Stomach (tissue), 9 donors: Measurements from ENCODE around the gene SCLT1. TPM values are rescaled to one million over a fixed set of nuclear protein-coding genes. Genes with fewer than 3 reads are reported as not detected.

Experiments
- DNase-seq, 2 donors: peaks; one replicate each; pipeline versions ENCODE4 v3.0.0 to v3.0.0-alpha.2; 2013 to 2019
- H3K27ac ChIP-seq, 5 donors: fragments of 200-600 bp in 4 of 5; sonication (generic) in 4 of 5; one replicate each; pipeline ENCODE4 v1.5.1; 2013 to 2019; ENCODE audit warnings: mild to moderate bottlenecking in 1 of 5, moderate library complexity in 1 of 5
- H3K27me3 ChIP-seq, 3 donors: fragments of 200-600 bp; sonication (generic); one replicate each; pipeline ENCODE4 v1.5.1; 2017 to 2019; ENCODE audit warnings: mixed run types in 1 of 3
- H3K36me3 ChIP-seq, 4 donors: fragments of 200-600 bp; sonication (generic); 1 replicate in 3 of 4; 2 replicates in 1 of 4; pipeline ENCODE4 v1.5.1; 2016 to 2019
- H3K4me1 ChIP-seq, 4 donors: fragments of 200-600 bp; sonication (generic); one replicate each; pipeline ENCODE4 v1.5.1; 2016 to 2019
- H3K4me3 ChIP-seq, 4 donors: fragments of 200-600 bp; sonication (generic) in 3 of 4; one replicate each; pipeline ENCODE4 v1.5.1; 2016 to 2019; ENCODE audit warnings: mild to moderate bottlenecking in 1 of 4
- H3K9me3 ChIP-seq, 4 donors: fragments of 200-600 bp; sonication (generic); one replicate each; pipeline ENCODE4 v1.5.1; 2016 to 2019
- CTCF ChIP-seq, 7 experiments: fragments of 450-650 bp in 4 of 7; fragments of 200-600 bp in 3 of 7; sonication (generic) in 3 of 7; IDR thresholded peaks; one replicate each; pipeline ENCODE4 v1.5.1; 2016 to 2019; ENCODE audit warnings: antibody characterized with exemption in 7 of 7, control low read depth in 2 of 7, mild to moderate bottlenecking in 1 of 7
- EP300 ChIP-seq: sonication (generic); formaldehyde crosslinking; IDR thresholded peaks from one replicate; pipeline ENCODE4 v1.6.1; 2017; ENCODE audit warnings: antibody characterized with exemption
- POLR2A ChIP-seq, 4 donors: fragments of 450-650 bp; IDR thresholded peaks; one replicate each; pipeline ENCODE4 v1.6.1; 2016; ENCODE audit warnings: antibody characterized with exemption in 4 of 4, control low read depth in 2 of 4, mild to moderate bottlenecking in 1 of 4, moderate library complexity in 1 of 4
- POLR2AphosphoS5 ChIP-seq, 3 donors: sonication (generic); formaldehyde crosslinking; IDR thresholded peaks; one replicate each; pipeline ENCODE4 v1.6.1; 2016; ENCODE audit warnings: antibody characterized with exemption in 3 of 3
- WGBS, 5 donors: extraction: QIAGEN DNeasy Blood & Tissue Kit in 3 of 5; methylation state at CpG; one replicate each; pipeline versions ENCODE4 v1.1.5 to v1.1.7; 2013 to 2018; 5-methylcytosine and 5-hydroxymethylcytosine counted together
- intact Hi-C: fragments of 100-400 bp; cut with DNase I; formaldehyde crosslinking; loops from one replicate; pipeline ENCODE4 v1.15.1; 2023; ENCODE audit warnings: low total_unique reads
- polyA plus RNA-seq, 3 donors: library from polyadenylated mRNA; stranded (reverse); fragments of 200-250 nt; gene quantifications; one replicate each; pipeline ENCODE4 v1.2.3, GENCODE V29; 2013
- total RNA-seq, 5 donors: library from RNA; depleted of rRNA; stranded (reverse); fragments of >200 nt; gene quantifications; one replicate each; pipeline versions ENCODE4 v1.1.0 to v1.2.3, GENCODE V29; 2014 to 2016
- donor health status: healthy with polysubstance abuse.
- donor health status: Bipolar disorder and iron deficiency.
- donor health status: healthy.

SCLT1 gene
- total and polyA plus RNA-seq, 8 donors: 2.3 to 49.0 (median 12.9) TPM

DNA sequence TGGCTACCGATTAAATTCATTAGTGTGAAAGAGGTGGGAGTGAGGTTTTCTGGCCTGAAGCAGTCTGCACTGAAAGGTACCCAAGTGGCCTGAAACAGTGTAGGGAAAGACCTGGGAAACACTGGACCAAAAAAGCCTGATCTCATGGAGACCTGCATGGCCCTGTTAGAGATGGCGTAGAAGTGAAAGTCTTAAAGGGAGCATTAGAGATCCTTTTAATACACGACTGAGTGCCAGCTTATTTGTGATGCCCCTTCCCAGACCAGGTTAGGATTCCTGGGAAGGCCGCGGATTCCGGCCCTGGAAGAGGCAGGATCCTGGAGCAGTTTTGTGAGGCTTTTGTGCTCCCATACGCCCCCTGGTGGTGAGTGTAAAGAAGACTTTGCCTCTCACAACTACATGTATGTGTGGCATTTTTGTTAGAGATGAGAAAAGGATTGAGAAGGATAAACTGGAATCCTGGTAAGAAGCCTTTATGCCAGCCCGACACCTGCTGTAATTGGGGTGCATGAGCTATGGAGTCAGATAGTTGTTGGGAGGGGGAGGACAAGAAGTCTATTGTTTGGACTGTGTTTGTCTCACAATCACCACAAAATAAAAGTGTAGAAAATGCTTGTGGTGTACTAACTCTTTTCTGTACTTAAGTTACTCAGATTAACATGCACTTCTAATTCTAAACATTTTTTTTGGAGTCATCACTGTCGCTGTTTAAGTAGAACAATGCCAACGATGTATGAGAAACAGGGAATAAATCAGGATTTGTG is 229.8 kb downstream of the SCLT1 start:
- TF ChIP-seq POLR2AphosphoS5 (IDR thresholded peaks at IDR 0.05): peak in 1 of 3 donors; percentile 49
- no peak for TF ChIP-seq EP300
- TF ChIP-seq POLR2A (IDR thresholded peaks at IDR 0.05): no peak
- TF ChIP-seq CTCF (IDR thresholded peaks at IDR 0.05): peak in 5 of 7 experiments; percentile 68 to 94 (median 83)
- Histone ChIP-seq H3K27ac (peak overlapping the region in 3 of 5 donors; percentile 1 to 40 (median 26)), H3K9me3 (no peaks in the 10 kb centered on the region), H3K4me3 (no peak overlapping the region), H3K27me3 (no peaks in the 10 kb centered on the region), H3K4me1 (peaks cover 9 to 49% (median 29%) of the 10 kb centered on the region in 4 donors), H3K36me3 (peaks cover 51 to 97% (median 88%) of the 10 kb centered on the region in 4 donors)
- intact Hi-C loops: loop anchor here (10.0 kb wide), 2 partner anchors 309 to 409 kb away; no protein-coding TSS in a partner anchor
- 35 to 41% (median 38%) methylated on average over 10 of the region's 10 CpGs for WGBS, 5 donors
- peak; percentile 75 to 92 for DNase-seq

GRCh38 chr4:128862608-128863311 is 230.6 kb downstream of the SCLT1 start:
- TF ChIP-seq CTCF (IDR thresholded peaks at IDR 0.05): no peak
- no peak for TF ChIP-seq EP300
- no peak for TF ChIP-seq POLR2A (IDR thresholded peaks at IDR 0.05)
- TF ChIP-seq POLR2AphosphoS5 (IDR thresholded peaks at IDR 0.05): no peak
- Histone ChIP-seq H3K4me1 (peaks cover 9 to 54% (median 31%) of the 10 kb centered on the region in 4 donors), H3K9me3 (no peaks in the 10 kb centered on the region), H3K4me3 (no peak overlapping the region), H3K27me3 (no peaks in the 10 kb centered on the region), H3K36me3 (peaks cover 51 to 97% (median 88%) of the 10 kb centered on the region in 4 donors), H3K27ac (peak overlapping the region in 3 of 5 donors; percentile 1 to 40 (median 26))
- DNase-seq: peak in 1 of 2 donors; percentile 15
- intact Hi-C loops: loop anchor here (10.0 kb wide), 2 partner anchors 308 to 408 kb away; no protein-coding TSS in a partner anchor
- 66 to 75% (median 72%) methylated on average over 12 to 14 of the region's 14 CpGs for WGBS, 5 donors

- no peak overlapping the region for H3K4me3 ChIP-seq
- 78 to 89% (median 82%) methylated on average over 11 to 13 of the region's 13 CpGs for WGBS, 5 donors
Measured at GRCh38 chr4:128861856-128862518, 231.4 kb downstream of the SCLT1 start.

More at GRCh38 chr4:128861856-128862518, 231.4 kb downstream of the SCLT1 start:
- no peaks in the 10 kb centered on the region for H3K27me3 ChIP-seq
- no peak for TF ChIP-seq CTCF (IDR thresholded peaks at IDR 0.05)
- TF ChIP-seq POLR2AphosphoS5 (IDR thresholded peaks at IDR 0.05): no peak
- TF ChIP-seq POLR2A (IDR thresholded peaks at IDR 0.05): no peak
- TF ChIP-seq EP300: no peak
- intact Hi-C loops: loop anchor here (10.0 kb wide), 2 partner anchors 307 to 407 kb away; no protein-coding TSS in a partner anchor
- H3K4me1 ChIP-seq: peaks cover 9 to 54% (median 31%) of the 10 kb centered on the region in 4 donors
- no peak for DNase-seq
- H3K9me3 ChIP-seq: no peaks in the 10 kb centered on the region
- H3K27ac ChIP-seq: peak overlapping the region in 2 of 5 donors; percentile 1 to 25
- peaks cover 59 to 97% (median 88%) of the 10 kb centered on the region in 4 donors for H3K36me3 ChIP-seq
